HepG2 (cell line): ENCODE data around the gene NEK11. TPM values are rescaled to one million over a fixed set of nuclear protein-coding genes. Genes with fewer than 3 reads are reported as not detected.

ENCODE experiments used
- ATAC-seq: fragments of 200-7000 bp; cut with Tn5 transposase; 3 replicates; pipeline ENCODE4 v1.9.1; 2020; ENCODE audit warnings: mild to moderate bottlenecking, moderate library complexity
- BruUV-seq: library from RNA; stranded (reverse); fragments of 400-500 nt; replicated peaks from 2 replicates; lab custom pipeline; 2021; lab: Mats Ljungman, UMichigan
- CTCF ChIA-PET: fragments of 300-600 bp; formaldehyde crosslinking; extraction: SDS; loops from one replicate; lab custom pipeline; 2021; ENCODE audit warnings: low total read pairs, inconsistent platforms, low intra/inter-chr PET ratio; lab: Yijun Ruan, JAX
- POLR2A ChIA-PET: fragments of 350-600 bp; sonication (Branson Sonifier 250); formaldehyde crosslinking; loops from one replicate; lab custom pipeline; 2020; ENCODE audit warnings: antibody characterized with exemption, inconsistent platforms; lab: Yijun Ruan, JAX
- DNase-seq: peaks from one replicate; pipeline ENCODE4 v3.0.0-alpha.2; 2015; ENCODE audit warnings: low spot score
- FAIRE-seq: peaks from 3 replicates; lab custom pipeline; 2011; peaks lifted over from hg19 to GRCh38; lab: Jason Lieb, UNC
- H2AFZ ChIP-seq: one replicate; pipeline ENCODE4 v1.6.1; 2011; ENCODE audit warnings: low read length, inconsistent platforms
- H3K27ac ChIP-seq: fragments of 300-600 bp; 3 replicates; pipeline ENCODE4 v1.8.0; 2011; ENCODE audit warnings: mixed run types, mild to moderate bottlenecking, mixed read lengths, low read length, inconsistent platforms; ENCODE audit not compliant: insufficient read depth; ENCODE audit errors: extremely low read length
- H3K27me3 ChIP-seq, 2 experiments: fragments of 200-600 bp in 1 of 2; 2 replicates in 1 of 2; 3 replicates in 1 of 2; pipeline versions ENCODE4 v1.6.0 to v1.8.0; 2011; ENCODE audit warnings: low read length in 2 of 2, mild to moderate bottlenecking in 2 of 2, moderate library complexity in 2 of 2, inconsistent platforms in 1 of 2; ENCODE audit not compliant: insufficient read depth in 2 of 2, control insufficient read depth in 1 of 2
- H3K36me3 ChIP-seq, 2 experiments: fragments of 200-600 bp in 1 of 2; replicated peaks in 1 of 2; 2 replicates in 1 of 2; 3 replicates in 1 of 2; pipeline versions ENCODE4 v1.5.1 to v1.8.0; 2011; ENCODE audit warnings: low read length in 2 of 2, inconsistent platforms in 1 of 2; ENCODE audit not compliant: insufficient read depth in 2 of 2, control insufficient read depth in 1 of 2
- H3K4me1 ChIP-seq: 2 replicates; pipeline ENCODE4 v1.5.1; 2012; ENCODE audit warnings: low read length, inconsistent platforms; ENCODE audit not compliant: insufficient read depth
- H3K4me2 ChIP-seq: 2 replicates; pipeline ENCODE4 v1.6.0; 2011; ENCODE audit warnings: low read depth, low read length, inconsistent platforms
- H3K4me3 ChIP-seq, 3 experiments: fragments of 200-600 bp in 1 of 3; sonication (generic), shearing (Covaris generic) in 1 of 3; replicated peaks in 1 of 3; 2 replicates each; pipeline ENCODE4 v1.5.1; 2011 to 2016; ENCODE audit warnings: low read length in 3 of 3, inconsistent platforms in 2 of 3, low read depth in 2 of 3, mild to moderate bottlenecking in 2 of 3, control low read depth in 1 of 3, mixed read lengths in 1 of 3; ENCODE audit not compliant: insufficient read depth in 1 of 3
- H3K79me2 ChIP-seq: one replicate; pipeline ENCODE4 v1.6.1; 2011; ENCODE audit warnings: low read length, inconsistent platforms; ENCODE audit not compliant: insufficient read depth
- H3K9ac ChIP-seq: 2 replicates; pipeline ENCODE4 v1.6.0; 2011; ENCODE audit warnings: mild to moderate bottlenecking, low read depth, low read length, inconsistent platforms; ENCODE audit not compliant: insufficient read depth
- H3K9me3 ChIP-seq: 2 replicates; pipeline ENCODE4 v1.5.1; 2012; ENCODE audit warnings: mild to moderate bottlenecking, low read length
- H4K20me1 ChIP-seq: 2 replicates; pipeline ENCODE4 v1.6.0; 2011; ENCODE audit warnings: inconsistent platforms, mild to moderate bottlenecking, low read length, moderate library complexity; ENCODE audit not compliant: insufficient read depth
- ATF6 ChIP-seq: sonication (generic); formaldehyde crosslinking; conservative IDR thresholded peaks from 2 replicates; pipeline ENCODE4 v1.4.0; 2020; ENCODE audit warnings: missing genetic modification reagents
- DNMT1 ChIP-seq: sonication (generic); formaldehyde crosslinking; IDR thresholded peaks from 2 replicates; pipeline ENCODE4 v1.5.1; 2020; ENCODE audit warnings: mild to moderate bottlenecking, missing genetic modification reagents
- ELF1 ChIP-seq: sonication (generic); formaldehyde crosslinking; IDR thresholded peaks from 2 replicates; pipeline ENCODE4 v1.4.0; 2020; ENCODE audit warnings: missing genetic modification reagents
- FOSL2 ChIP-seq: sonication (generic); formaldehyde crosslinking; IDR thresholded peaks from 2 replicates; pipeline ENCODE4 v1.4.0; 2020; ENCODE audit warnings: missing genetic modification reagents
- LBX2 ChIP-seq: sonication (generic); formaldehyde crosslinking; IDR thresholded peaks from 2 replicates; pipeline ENCODE4 v1.5.0; 2020; ENCODE audit warnings: missing genetic modification reagents, mild to moderate bottlenecking, borderline replicate concordance
- MED8 ChIP-seq: sonication (generic); formaldehyde crosslinking; IDR thresholded peaks from 2 replicates; pipeline ENCODE4 v1.8.1; 2023; ENCODE audit warnings: mild to moderate bottlenecking, missing genetic modification reagents; ENCODE audit not compliant: insufficient replicate concordance
- MYNN ChIP-seq: sonication (generic); formaldehyde crosslinking; IDR thresholded peaks from 2 replicates; pipeline ENCODE4 v1.4.0; 2020; ENCODE audit warnings: mild to moderate bottlenecking, low read depth, missing genetic modification reagents
- ZNF260 ChIP-seq: sonication (generic); formaldehyde crosslinking; IDR thresholded peaks from 2 replicates; pipeline ENCODE4 v1.4.0; 2020; ENCODE audit warnings: missing genetic modification reagents, low read depth, mild to moderate bottlenecking, borderline replicate concordance
- ZNF362 ChIP-seq: sonication (generic); formaldehyde crosslinking; IDR thresholded peaks from 2 replicates; pipeline ENCODE4 v1.4.0; 2020; ENCODE audit warnings: missing genetic modification reagents, mild to moderate bottlenecking, borderline replicate concordance
- ZNF513 ChIP-seq: sonication (generic); formaldehyde crosslinking; conservative IDR thresholded peaks from 2 replicates; pipeline ENCODE4 v1.5.0; 2020; ENCODE audit warnings: missing genetic modification reagents
- WGBS: methylation state at CpG from one replicate; pipeline ENCODE4 v1.1.6; 2017; ENCODE audit warnings: low lambda C conversion rate; 5-methylcytosine and 5-hydroxymethylcytosine counted together
- in situ Hi-C: cut with HindIII; loops from 2 replicates; pipeline ENCODE4 v1.10.0; 2017; ENCODE audit warnings: low pct_unique_long_range_greater_than_20kb; ENCODE audit not compliant: extremely low pct_ligation_motif_present
- intact Hi-C: fragments of 100-400 bp; cut with micrococcal nuclease; formaldehyde crosslinking; loops from one replicate; pipeline ENCODE4 v1.10.0; 2022; ENCODE audit not compliant: unreplicated experiment
- polyA plus RNA-seq, 8 experiments: library from polyadenylated mRNA; depleted of rRNA in 3 of 8; stranded (reverse) in 7 of 8; unstranded in 1 of 8; fragments of >200 nt; fragmentation: Illumina TruSeq in 4 of 8; extraction: Trizol in 4 of 8; gene quantifications; 2 replicates each; pipeline versions ENCODE4 v1.2.1 to v1.2.3, GENCODE V29; 2011 to 2016; ENCODE audit warnings: low read depth in 4 of 8, missing spikeins in 1 of 8, mixed read lengths in 1 of 8; ENCODE audit not compliant: insufficient read depth in 1 of 8
- total RNA-seq, 5 experiments: library from RNA; depleted of rRNA; stranded (reverse); fragments of >200 nt; fragmentation: Illumina TruSeq; extraction: Trizol; gene quantifications; 2 replicates each; pipeline ENCODE4 v1.2.3, GENCODE V29; 2016; ENCODE audit warnings: low read depth in 1 of 5

Gene NEK11
- total and polyA plus RNA-seq, 2 of the 13 experiments (the other 11 are each of a cell fraction or from before 2014, with no cell fraction given), result 0.95 to 2.2 TPM

GRCh38 chr3:131216801-131217200 is 190.1 kb downstream of the NEK11 start:
- Histone ChIP-seq H3K9ac (no peak overlapping the region), H3K4me3 (no peak overlapping the region), H3K4me2 (no peak overlapping the region), H3K27ac (no peak overlapping the region), H3K9me3 (no peaks in the 10 kb centered on the region), H3K36me3 (no peaks in the 10 kb centered on the region), H4K20me1 (no peaks in the 10 kb centered on the region)
- CTCF ChIA-PET, result no interaction called here
- POLR2A ChIA-PET, result no interaction called here
- no TSS peak for BruUV-seq
- TF ChIP-seq FOSL2 (peak; percentile 20; the same call in 1 of the 2 replicates), MYNN (CRISPR knock-in tag) (no peak)
- TF ChIP-seq, all 625 proteins: peak for 1
- no peaks in the 10 kb centered on the region for H3K4me1 ChIP-seq
- no peaks in the 10 kb centered on the region for H3K79me2 ChIP-seq
- 23% methylated on average over 6 of the region's 6 CpGs for WGBS
- no peak overlapping the region for H2AFZ ChIP-seq
- ATAC-seq, result no peak
- FAIRE-seq, result no peak
- H3K27me3 ChIP-seq, result no peaks in the 10 kb centered on the region
- in situ Hi-C loops (no loop called here), intact Hi-C loops (no loop called here)
- DNase-seq, result peak; percentile 28

GRCh38 chr3:131217296-131217741 is 190.6 kb downstream of the NEK11 start:
- H2AFZ ChIP-seq, result no peak overlapping the region
- no peaks in the 10 kb centered on the region for H4K20me1 ChIP-seq
- H3K79me2 ChIP-seq, result no peaks in the 10 kb centered on the region
- CTCF ChIA-PET, result no interaction called here
- no peaks in the 10 kb centered on the region for H3K36me3 ChIP-seq
- no peaks in the 10 kb centered on the region for H3K9me3 ChIP-seq
- H3K4me3 ChIP-seq, result no peak overlapping the region
- no peak overlapping the region for H3K9ac ChIP-seq
- FAIRE-seq (no peak), ATAC-seq (no peak), DNase-seq (no peak)
- no peaks in the 10 kb centered on the region for H3K4me1 ChIP-seq
- 2% methylated on average over 6 of the region's 6 CpGs for WGBS
- no peak overlapping the region for H3K27ac ChIP-seq
- no peaks in the 10 kb centered on the region for H3K27me3 ChIP-seq
- H3K4me2 ChIP-seq, result no peak overlapping the region
- in situ Hi-C loops, result no loop called here
- POLR2A ChIA-PET, result no interaction called here
- intact Hi-C loops, result no loop called here
- no TSS peak for BruUV-seq
- no peak for TF ChIP-seq ELF1 (CRISPR knock-in tag)
- TF ChIP-seq ZNF260, result no peak
- TF ChIP-seq ATF6 (CRISPR knock-in tag), result no peak
- no peak for TF ChIP-seq ZNF513 (CRISPR knock-in tag)
- TF ChIP-seq DNMT1, result no peak
- TF ChIP-seq MED8 (CRISPR knock-in tag), result no peak
- no peak for TF ChIP-seq LBX2 (CRISPR knock-in tag)
- no peak for TF ChIP-seq ZNF362 (CRISPR knock-in tag)
